Measurements from ENCODE around the gene GSG1L2. TPM values are rescaled to one million over a fixed set of nuclear protein-coding genes. Genes with fewer than 3 reads are reported as not detected.

The GSG1L2 gene
- total RNA-seq, 2 donors from 2014 or later = not detected

DNA sequence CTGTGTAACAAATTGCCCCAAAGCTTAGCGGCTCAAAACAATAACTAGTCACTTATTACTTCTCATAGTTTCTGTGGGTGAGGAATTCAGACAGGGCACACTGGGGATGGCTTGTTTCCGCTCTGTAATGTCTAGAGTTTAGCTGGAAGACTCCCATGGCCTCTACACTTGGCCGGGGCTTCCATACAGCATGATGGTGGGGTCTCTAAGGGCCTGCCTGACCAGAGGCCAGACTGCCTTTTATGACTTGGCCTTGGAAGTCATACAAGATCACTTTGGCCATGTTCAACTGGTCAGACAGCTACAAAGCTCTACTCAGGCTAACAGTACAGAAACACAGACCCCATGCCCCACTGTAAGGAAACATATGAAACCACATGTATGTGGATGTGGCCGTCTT lies 12.0 kb upstream of the GSG1L2 start:
- no peaks in the 10 kb centered on the region for H3K27me3 ChIP-seq
- H3K36me3 ChIP-seq = no peaks in the 10 kb centered on the region
- intact Hi-C loops (cut with DNase I) = no loop called here
- H3K4me3 ChIP-seq = no peak overlapping the region
- no peaks in the 10 kb centered on the region for H3K9me3 ChIP-seq
- TF ChIP-seq, protein P1, sequence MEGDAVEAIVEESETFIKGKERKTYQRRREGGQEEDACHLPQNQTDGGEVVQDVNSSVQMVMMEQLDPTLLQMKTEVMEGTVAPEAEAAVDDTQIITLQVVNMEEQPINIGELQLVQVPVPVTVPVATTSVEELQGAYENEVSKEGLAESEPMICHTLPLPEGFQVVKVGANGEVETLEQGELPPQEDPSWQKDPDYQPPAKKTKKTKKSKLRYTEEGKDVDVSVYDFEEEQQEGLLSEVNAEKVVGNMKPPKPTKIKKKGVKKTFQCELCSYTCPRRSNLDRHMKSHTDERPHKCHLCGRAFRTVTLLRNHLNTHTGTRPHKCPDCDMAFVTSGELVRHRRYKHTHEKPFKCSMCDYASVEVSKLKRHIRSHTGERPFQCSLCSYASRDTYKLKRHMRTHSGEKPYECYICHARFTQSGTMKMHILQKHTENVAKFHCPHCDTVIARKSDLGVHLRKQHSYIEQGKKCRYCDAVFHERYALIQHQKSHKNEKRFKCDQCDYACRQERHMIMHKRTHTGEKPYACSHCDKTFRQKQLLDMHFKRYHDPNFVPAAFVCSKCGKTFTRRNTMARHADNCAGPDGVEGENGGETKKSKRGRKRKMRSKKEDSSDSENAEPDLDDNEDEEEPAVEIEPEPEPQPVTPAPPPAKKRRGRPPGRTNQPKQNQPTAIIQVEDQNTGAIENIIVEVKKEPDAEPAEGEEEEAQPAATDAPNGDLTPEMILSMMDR (IDR thresholded peaks at IDR 0.05) = no peak
- no peak overlapping the region for H3K27ac ChIP-seq
- DNase-seq = no peak
- no peak overlapping the region for H3K9ac ChIP-seq (ENCODE audit: low read depth in 2 of 2, low read length in 2 of 2)
- no peaks in the 10 kb centered on the region for H3K4me1 ChIP-seq

DNA sequence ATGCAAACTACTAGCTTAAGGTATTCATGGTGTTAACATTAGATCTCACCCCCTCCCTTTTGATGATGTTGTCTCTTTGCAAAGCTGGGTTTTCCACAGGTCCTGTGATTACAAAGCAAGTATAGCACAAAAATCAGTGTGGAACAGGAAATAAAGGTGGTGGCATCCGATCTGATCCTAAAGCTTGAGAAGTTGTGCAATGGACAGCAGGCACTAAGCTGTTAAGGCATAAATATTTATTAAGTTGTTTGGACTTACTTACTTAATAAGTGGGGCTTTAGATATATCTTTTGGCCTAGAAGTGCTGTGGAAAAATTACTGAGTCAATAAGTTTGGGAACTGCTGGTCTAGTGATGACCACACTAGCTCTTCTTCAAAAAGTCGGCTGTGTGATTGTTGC lies 8.8 kb upstream of the GSG1L2 start:
- TF ChIP-seq, protein P1 (IDR thresholded peaks at IDR 0.05) = no peak
- no peak for DNase-seq
- intact Hi-C loops (cut with DNase I) = no loop called here
- Histone ChIP-seq H3K27ac (no peak overlapping the region), H3K27me3 (no peaks in the 10 kb centered on the region), H3K36me3 (no peaks in the 10 kb centered on the region), H3K4me3 (no peak overlapping the region), H3K9ac (ENCODE audit: low read depth in 2 of 2, low read length in 2 of 2) (no peak overlapping the region), H3K4me1 (no peaks in the 10 kb centered on the region), H3K9me3 (no peaks in the 10 kb centered on the region)

DNA sequence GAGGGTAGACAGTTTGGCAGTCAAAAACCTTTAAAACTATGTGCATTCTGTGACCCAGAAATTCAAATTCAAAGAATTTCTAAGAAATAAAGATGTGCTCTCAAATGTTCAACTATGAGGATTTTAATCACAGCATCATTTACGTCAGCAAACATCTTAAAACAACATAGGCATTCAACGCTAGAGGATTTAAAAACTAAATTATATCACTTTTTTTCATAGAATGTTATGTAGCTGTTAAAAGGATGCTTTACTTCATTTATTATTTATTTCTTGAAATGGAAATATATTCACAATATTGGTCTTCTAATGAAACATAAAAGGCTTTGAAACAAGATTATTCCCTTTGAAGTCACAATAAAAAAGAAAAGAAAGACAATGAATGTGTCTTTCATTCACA lies 7.5 kb upstream of the GSG1L2 start:
- intact Hi-C loops (cut with DNase I) = no loop called here
- TF ChIP-seq, protein P1 (IDR thresholded peaks at IDR 0.05) = no peak
- DNase-seq = no peak
- no peaks in the 10 kb centered on the region for H3K36me3 ChIP-seq
- no peak overlapping the region for H3K9ac ChIP-seq (ENCODE audit: low read depth in 2 of 2, low read length in 2 of 2)
- no peaks in the 10 kb centered on the region for H3K27me3 ChIP-seq
- no peaks in the 10 kb centered on the region for H3K4me1 ChIP-seq
- no peak overlapping the region for H3K27ac ChIP-seq
- H3K4me3 ChIP-seq = no peak overlapping the region
- H3K9me3 ChIP-seq = no peaks in the 10 kb centered on the region

DNA sequence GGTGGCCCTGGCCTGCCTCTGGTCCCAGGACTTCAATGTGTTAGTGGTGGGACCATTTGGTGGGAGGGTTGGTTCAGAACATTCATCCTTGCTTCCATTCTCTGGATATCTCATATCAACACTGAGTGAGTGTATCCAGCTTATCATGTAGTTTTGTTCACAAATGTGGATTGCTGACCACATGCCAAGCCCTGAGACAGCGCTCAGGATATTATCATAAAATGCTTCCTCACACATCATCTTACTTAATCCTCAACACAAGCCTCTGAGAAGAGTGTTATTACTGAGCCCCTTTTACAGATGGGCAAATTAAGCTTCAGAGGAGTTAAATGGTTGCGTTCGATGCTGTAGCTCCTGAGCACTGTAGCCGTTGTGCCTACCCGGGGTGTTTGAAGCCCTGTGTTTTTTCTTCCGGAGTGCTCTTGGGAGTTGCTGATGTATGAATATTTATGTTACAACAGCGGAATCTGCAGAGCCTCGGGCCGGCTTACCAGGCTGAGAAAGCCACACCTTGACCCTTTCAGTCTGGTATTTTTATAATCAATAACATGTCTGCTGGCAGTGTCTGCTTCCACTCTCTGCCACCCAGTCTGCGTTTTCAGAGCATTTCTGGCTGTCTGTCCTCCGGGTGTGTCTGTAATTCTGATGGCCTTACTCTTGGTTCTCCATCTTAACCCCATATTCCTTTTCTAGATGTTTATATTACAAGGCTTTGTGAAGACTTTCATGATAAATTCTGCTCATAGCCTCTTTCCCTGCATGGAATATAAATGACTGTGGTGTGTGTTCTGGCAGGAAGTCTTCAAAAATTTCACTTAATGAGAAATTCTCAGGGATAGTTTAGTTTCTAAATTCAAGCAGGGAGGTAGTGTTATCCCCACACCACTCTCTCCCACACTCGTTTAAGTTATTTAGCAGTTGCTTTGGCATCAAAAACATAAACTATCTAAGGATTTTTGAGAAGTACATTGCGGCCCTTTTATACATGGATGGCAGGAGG lies 6.7 kb upstream of the GSG1L2 start:
- H3K9me3 ChIP-seq = no peaks in the 10 kb centered on the region
- no peak overlapping the region for H3K27ac ChIP-seq
- DNase-seq = no peak
- no peak overlapping the region for H3K9ac ChIP-seq (ENCODE audit: low read depth in 2 of 2, low read length in 2 of 2)
- no peak overlapping the region for H3K4me3 ChIP-seq
- intact Hi-C loops (cut with DNase I) = no loop called here
- TF ChIP-seq, protein P1 (IDR thresholded peaks at IDR 0.05) = no peak
- no peaks in the 10 kb centered on the region for H3K27me3 ChIP-seq
- no peaks in the 10 kb centered on the region for H3K4me1 ChIP-seq
- H3K36me3 ChIP-seq = no peaks in the 10 kb centered on the region

DNA sequence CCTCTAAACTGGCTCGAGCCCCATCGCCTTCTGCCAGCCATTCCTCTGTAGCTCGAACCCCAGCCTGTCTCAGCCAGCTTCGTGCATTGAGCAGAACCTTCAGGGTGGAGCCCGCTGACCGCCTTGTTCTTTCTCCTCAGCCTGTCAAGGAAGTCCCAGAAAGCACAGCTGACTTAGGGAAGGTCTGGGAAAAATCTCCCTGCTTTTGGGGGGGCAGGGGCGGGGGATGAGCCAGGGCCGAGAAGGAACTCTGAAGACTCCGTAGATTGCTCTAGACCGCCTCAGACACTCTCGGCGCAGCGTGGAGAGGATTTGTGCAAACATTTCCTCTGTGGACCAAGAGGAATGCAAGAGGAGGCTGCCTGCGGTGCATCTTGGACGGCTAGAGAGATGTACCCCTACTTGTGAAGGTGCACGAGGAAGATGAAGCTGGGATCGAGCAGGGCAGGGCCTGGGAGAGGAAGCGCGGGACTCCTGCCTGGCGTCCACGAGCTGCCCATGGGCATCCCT lies 3.8 kb upstream of the GSG1L2 start, which contains the start of gene GLP2R:
TSS of gene GLP2R (plus strand) at position 284 of the 510 bp plus-strand sequence. CDS start at position 424, 140 bp downstream.
- Histone ChIP-seq H3K27me3 (no peaks in the 10 kb centered on the region), H3K36me3 (no peaks in the 10 kb centered on the region), H3K9me3 (no peaks in the 10 kb centered on the region), H3K4me3 (no peak within 1 kb of the TSS), H3K27ac (peak within 1 kb of the TSS; percentile 17), H3K9ac (ENCODE audit: low read depth in 2 of 2, low read length in 2 of 2) (no peak within 1 kb of the TSS), H3K4me1 (no peaks in the 10 kb centered on the region)
- no peak for DNase-seq
- intact Hi-C loops (cut with DNase I) = no loop called here
- TF ChIP-seq, protein P1 (IDR thresholded peaks at IDR 0.05) = no peak
